ENCODE results near the gene ORC1. TPM values are rescaled to one million over a fixed set of nuclear protein-coding genes. Genes with fewer than 3 reads are reported as not detected.
A peak's percentile ranks its signal among the peaks of the same experiment; 100 is the strongest.

Gene ORC1
- total RNA-seq = 1 to 10 TPM in 2 of 4 donors, under 1 TPM in 2; 0.25 to 1.6 (median 0.92) TPM

- DNase-seq (ENCODE audit: low spot score) (peak; percentile 98), ATAC-seq (ENCODE audit: low FRiP score) (peak; percentile 97)
- peak in 1 of 3 donors; percentile 28 for TF ChIP-seq CTCF (IDR thresholded peaks at IDR 0.05)
Measured at GRCh38 chr1:52404116-52404974, at the start of gene ORC1, which contains the start of gene PRPF38A. Gene ORC1, minus strand, starts transcription at chr1:52404423. Its CDS starts 2,200 bp downstream, at chr1:52402223. Gene PRPF38A, plus strand, starts transcription at chr1:52404602. Its CDS starts 148 bp downstream, at chr1:52404750.

GRCh38 chr1:52444463-52444862, 40.2 kb upstream of the ORC1 start:
- TF ChIP-seq CTCF (IDR thresholded peaks at IDR 0.05) = no peak
- DNase-seq (ENCODE audit: low spot score) (no peak), ATAC-seq (ENCODE audit: low FRiP score) (no peak)

GRCh38 chr1:52439976-52440375, 35.8 kb upstream of the ORC1 start:
- DNase-seq (ENCODE audit: low spot score) (no peak), ATAC-seq (ENCODE audit: low FRiP score) (no peak)
- TF ChIP-seq CTCF (IDR thresholded peaks at IDR 0.05) = no peak

GRCh38 chr1:52436817-52437216, 32.6 kb upstream of the ORC1 start:
- no peak for TF ChIP-seq CTCF (IDR thresholded peaks at IDR 0.05)

GRCh38 chr1:52435650-52436049, 31.4 kb upstream of the ORC1 start:
- DNase-seq (ENCODE audit: low spot score) (no peak), ATAC-seq (ENCODE audit: low FRiP score) (no peak)
- no peak for TF ChIP-seq CTCF (IDR thresholded peaks at IDR 0.05)

More at GRCh38 chr1:52436817-52437216, 32.6 kb upstream of the ORC1 start:
- no peak for DNase-seq (ENCODE audit: low spot score)
- ATAC-seq (ENCODE audit: low FRiP score) = no peak

- no peak for TF ChIP-seq CTCF (IDR thresholded peaks at IDR 0.05)
- DNase-seq (ENCODE audit: low spot score) (no peak), ATAC-seq (ENCODE audit: low FRiP score) (no peak)
Measured at GRCh38 chr1:52435211-52435610, 31.0 kb upstream of the ORC1 start.

GRCh38 chr1:52432807-52433206, 28.6 kb upstream of the ORC1 start:
- no peak for TF ChIP-seq CTCF (IDR thresholded peaks at IDR 0.05)
- ATAC-seq (ENCODE audit: low FRiP score) (no peak), DNase-seq (ENCODE audit: low spot score) (no peak)

All from omental fat pad (tissue), 4 donors.